Panc1 (cell line): Measurements from ENCODE around the gene DBH.

Source experiments
- POLR2AphosphoS5 ChIP-seq: IDR thresholded peaks from 2 replicates; pipeline ENCODE4 v1.6.1; 2012; ENCODE audit warnings: mild to moderate bottlenecking, low read depth, low read length, moderate library complexity
- TF ChIP-seq, protein P1 (sequence below): fragments of 450-650 bp; IDR thresholded peaks from 2 replicates; pipeline ENCODE4 v1.5.1; 2017; ENCODE audit warnings: mild to moderate bottlenecking

DNA sequence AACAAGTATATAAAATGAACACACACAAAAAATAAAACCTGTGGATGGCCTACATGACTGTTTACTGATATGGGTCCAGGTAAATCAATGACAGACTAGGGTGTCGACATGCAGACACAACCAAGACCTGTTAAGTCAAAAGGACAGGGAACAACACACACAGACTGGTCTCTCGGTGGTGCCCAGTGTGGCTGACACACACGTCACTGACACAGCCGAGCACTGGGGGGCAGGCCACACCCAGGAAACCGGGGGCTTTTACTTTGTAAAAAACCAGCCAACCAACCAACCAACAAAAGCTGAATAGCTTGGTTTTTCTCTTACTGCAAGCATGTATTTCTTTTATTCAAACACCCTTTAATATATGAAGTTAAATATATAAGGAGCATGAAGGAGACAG is 31.9 kb upstream of the DBH start:
- TF ChIP-seq, protein P1, sequence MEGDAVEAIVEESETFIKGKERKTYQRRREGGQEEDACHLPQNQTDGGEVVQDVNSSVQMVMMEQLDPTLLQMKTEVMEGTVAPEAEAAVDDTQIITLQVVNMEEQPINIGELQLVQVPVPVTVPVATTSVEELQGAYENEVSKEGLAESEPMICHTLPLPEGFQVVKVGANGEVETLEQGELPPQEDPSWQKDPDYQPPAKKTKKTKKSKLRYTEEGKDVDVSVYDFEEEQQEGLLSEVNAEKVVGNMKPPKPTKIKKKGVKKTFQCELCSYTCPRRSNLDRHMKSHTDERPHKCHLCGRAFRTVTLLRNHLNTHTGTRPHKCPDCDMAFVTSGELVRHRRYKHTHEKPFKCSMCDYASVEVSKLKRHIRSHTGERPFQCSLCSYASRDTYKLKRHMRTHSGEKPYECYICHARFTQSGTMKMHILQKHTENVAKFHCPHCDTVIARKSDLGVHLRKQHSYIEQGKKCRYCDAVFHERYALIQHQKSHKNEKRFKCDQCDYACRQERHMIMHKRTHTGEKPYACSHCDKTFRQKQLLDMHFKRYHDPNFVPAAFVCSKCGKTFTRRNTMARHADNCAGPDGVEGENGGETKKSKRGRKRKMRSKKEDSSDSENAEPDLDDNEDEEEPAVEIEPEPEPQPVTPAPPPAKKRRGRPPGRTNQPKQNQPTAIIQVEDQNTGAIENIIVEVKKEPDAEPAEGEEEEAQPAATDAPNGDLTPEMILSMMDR = no peak; the same call in 1 of the 2 replicates
- TF ChIP-seq POLR2AphosphoS5 = no peak
